HG03097 (cell line): ENCODE data around the gene CDC40.
A peak's percentile ranks its signal among the peaks of the same experiment; 100 is the strongest.
"Not testable (repeated sequence)": the region's sequence is repeated elsewhere in the genome, so short reads cannot be mapped to it uniquely, and the experiment has no call there.

ENCODE experiments used
- ATAC-seq: cut with Tn5 transposase; IDR thresholded peaks from one replicate; pipeline ENCODE4 v1.9.1; 2021; ENCODE audit not compliant: unreplicated experiment, low FRiP score

Gene CDC40

GRCh38 chr6:110198561-110198960 is 18.3 kb downstream of the CDC40 start:
- no peak for ATAC-seq

GRCh38 chr6:110201151-110201884 is 21.1 kb downstream of the CDC40 start:
- ATAC-seq: no peak

GRCh38 chr6:110207652-110208051 is 27.4 kb downstream of the CDC40 start:
- no peak for ATAC-seq

- ATAC-seq: no peak
These were observed 31.5 kb downstream of the CDC40 start for GRCh38 chr6:110211753-110212152.

- no peak for ATAC-seq
These were observed 34.1 kb downstream of the CDC40 start for GRCh38 chr6:110214338-110214737.

GRCh38 chr6:110216140-110216539 is 35.9 kb downstream of the CDC40 start:
- ATAC-seq: no peak

- ATAC-seq: no peak
These were observed 37.0 kb downstream of the CDC40 start for GRCh38 chr6:110217266-110217665.

GRCh38 chr6:110221738-110222137 is 41.5 kb downstream of the CDC40 start:
- no peak for ATAC-seq

GRCh38 chr6:110226261-110226660 is 46.0 kb downstream of the CDC40 start:
- no peak for ATAC-seq

GRCh38 chr6:110232450-110232849 is 52.2 kb downstream of the CDC40 start:
- ATAC-seq: no peak

GRCh38 chr6:110233770-110234374 is 53.6 kb downstream of the CDC40 start:
- ATAC-seq: peak; percentile 69

- ATAC-seq: not testable (repeated sequence)
These were observed 55.8 kb downstream of the CDC40 start for GRCh38 chr6:110236007-110236406.

GRCh38 chr6:110239526-110240274 is 59.5 kb downstream of the CDC40 start:
- no peak for ATAC-seq

GRCh38 chr6:110244621-110245020 is 64.4 kb downstream of the CDC40 start:
- not testable (repeated sequence) for ATAC-seq

GRCh38 chr6:110246378-110246777 is 66.2 kb downstream of the CDC40 start:
- ATAC-seq: no peak

GRCh38 chr6:110246900-110247546 is 66.8 kb downstream of the CDC40 start:
- ATAC-seq: no peak

- no peak for ATAC-seq
These were observed 69.8 kb downstream of the CDC40 start for GRCh38 chr6:110250058-110250457.

GRCh38 chr6:110250838-110251237 is 70.6 kb downstream of the CDC40 start:
- no peak for ATAC-seq

- no peak for ATAC-seq
These were observed 75.1 kb downstream of the CDC40 start for GRCh38 chr6:110255211-110255750.

GRCh38 chr6:110256366-110256765 is 76.1 kb downstream of the CDC40 start:
- ATAC-seq: no peak

- ATAC-seq: no peak
These were observed 85.0 kb downstream of the CDC40 start for GRCh38 chr6:110265273-110265672.
